NOMO-1 treated with dmso at 0.1 percent for 144 hours (cell line): ENCODE data around the gene EEFSEC.

Experiments used
- DNase-seq: peaks from one replicate; lab custom pipeline; 2025; ENCODE audit not compliant: unreplicated experiment; lab: John Stamatoyannopoulos, UW

EEFSEC gene

GRCh38 chr3:128270559-128271492, 117.5 kb downstream of the EEFSEC start:
- no peak for DNase-seq

GRCh38 chr3:128271536-128272332, 118.5 kb downstream of the EEFSEC start:
- DNase-seq: no peak

GRCh38 chr3:128273109-128273840, 120.0 kb downstream of the EEFSEC start:
- no peak for DNase-seq

GRCh38 chr3:128273841-128274573, 120.7 kb downstream of the EEFSEC start:
- DNase-seq: no peak

- DNase-seq: no peak
Observed at GRCh38 chr3:128274837-128275236, 121.6 kb downstream of the EEFSEC start.

- DNase-seq: no peak
Observed at GRCh38 chr3:128275316-128276145, 122.2 kb downstream of the EEFSEC start.

GRCh38 chr3:128276146-128276435, 122.8 kb downstream of the EEFSEC start:
- no peak for DNase-seq

- no peak for DNase-seq
Observed at GRCh38 chr3:128276577-128277183, 123.4 kb downstream of the EEFSEC start.

- DNase-seq: no peak
Observed at GRCh38 chr3:128277378-128278069, 124.2 kb downstream of the EEFSEC start.

- DNase-seq: no peak
Observed at GRCh38 chr3:128278130-128278529, 124.8 kb downstream of the EEFSEC start.

GRCh38 chr3:128278761-128279600, 125.7 kb downstream of the EEFSEC start:
- DNase-seq: no peak

- DNase-seq: no peak
Observed at GRCh38 chr3:128279601-128279880, 126.3 kb downstream of the EEFSEC start.

- no peak for DNase-seq
Observed at GRCh38 chr3:128280481-128281052, 127.3 kb downstream of the EEFSEC start.

GRCh38 chr3:128281056-128281455, 127.8 kb downstream of the EEFSEC start:
- DNase-seq: no peak

GRCh38 chr3:128281461-128282367, 128.4 kb downstream of the EEFSEC start:
- no peak for DNase-seq

- no peak for DNase-seq
Observed at GRCh38 chr3:128282380-128283196, 129.3 kb downstream of the EEFSEC start.
